ENCODE measurements around the gene ANKRD11. TPM values are rescaled to one million over a fixed set of nuclear protein-coding genes. Genes with fewer than 3 reads are reported as not detected.

ANKRD11 gene
- polyA plus RNA-seq, 1 donor, result 72.7 TPM

Other genes with a start within 250 kb of the ANKRD11 start
- 71.4 TPM for gene SPG7, start 17.8 kb upstream of the ANKRD11 start, polyA plus RNA-seq (ENCODE audit: insufficient read length)
- gene RPL13, start 70.1 kb upstream of the ANKRD11 start, polyA plus RNA-seq (ENCODE audit: insufficient read length), result 5,003 TPM
- not detected for gene CPNE7, start 85.2 kb upstream of the ANKRD11 start, polyA plus RNA-seq (ENCODE audit: insufficient read length)
- gene DPEP1, start 123.1 kb upstream of the ANKRD11 start, polyA plus RNA-seq (ENCODE audit: insufficient read length), result 0.39 TPM
- gene CHMP1A, start 167.1 kb upstream of the ANKRD11 start, polyA plus RNA-seq (ENCODE audit: insufficient read length), result 51.3 TPM
- 5.5 TPM for gene SPATA33, start 167.3 kb upstream of the ANKRD11 start, polyA plus RNA-seq (ENCODE audit: insufficient read length)
- 65.0 TPM for gene CDK10, start 196.1 kb upstream of the ANKRD11 start, polyA plus RNA-seq (ENCODE audit: insufficient read length)
- gene SPATA2L, start 211.1 kb upstream of the ANKRD11 start, polyA plus RNA-seq (ENCODE audit: insufficient read length), result 2.3 TPM
- gene VPS9D1, start 230.3 kb upstream of the ANKRD11 start, polyA plus RNA-seq (ENCODE audit: insufficient read length), result 14.2 TPM
- gene ZNF276, start 231.0 kb upstream of the ANKRD11 start, polyA plus RNA-seq (ENCODE audit: insufficient read length), result 25.5 TPM

Data from hindlimb muscle (tissue), 1 donor.